ENCODE data around the gene DNAJC4. TPM values are rescaled to one million over a fixed set of nuclear protein-coding genes. Genes with fewer than 3 reads are reported as not detected.

DNAJC4 gene
- total and polyA plus RNA-seq, 2 donors (not counting 1 experiment from before 2014, with no cell fraction given): 12.6 TPM

DNA sequence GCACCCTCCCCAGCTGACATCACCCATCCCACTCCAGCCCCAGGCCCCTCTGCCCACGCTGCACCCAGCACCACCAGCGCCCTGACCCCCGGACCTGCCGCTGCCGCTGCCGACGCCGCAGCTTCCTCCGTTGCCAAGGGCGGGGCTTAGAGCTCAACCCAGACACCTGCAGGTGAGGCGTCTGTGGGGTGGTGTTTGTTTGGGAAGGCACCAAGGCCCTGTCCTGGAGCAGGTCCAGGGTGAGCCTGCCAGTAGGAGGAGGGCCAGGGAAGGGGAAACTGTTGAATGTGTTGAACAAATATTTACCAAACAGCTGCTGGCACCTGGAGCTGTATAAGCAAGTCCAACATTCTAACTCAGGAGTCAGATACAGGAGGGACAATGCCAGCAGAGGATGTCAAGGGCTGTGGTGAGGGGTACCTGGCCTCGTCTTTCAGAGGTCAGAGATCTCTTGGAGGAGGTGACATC, 7.2 kb downstream of the DNAJC4 start:
- H3K27ac ChIP-seq (ENCODE audit: insufficient read depth, low read length): no peak overlapping the region
- no peak overlapping the region for H3K4me2 ChIP-seq (ENCODE audit: extremely low read depth, insufficient read depth, low read length)
- no peak overlapping the region for H2AFZ ChIP-seq (ENCODE audit: low read length)
- no peak for TF ChIP-seq EZH2 (IDR thresholded peaks at IDR 0.05; ENCODE audit: low read length, missing control alignments)
- TF ChIP-seq, protein P1, sequence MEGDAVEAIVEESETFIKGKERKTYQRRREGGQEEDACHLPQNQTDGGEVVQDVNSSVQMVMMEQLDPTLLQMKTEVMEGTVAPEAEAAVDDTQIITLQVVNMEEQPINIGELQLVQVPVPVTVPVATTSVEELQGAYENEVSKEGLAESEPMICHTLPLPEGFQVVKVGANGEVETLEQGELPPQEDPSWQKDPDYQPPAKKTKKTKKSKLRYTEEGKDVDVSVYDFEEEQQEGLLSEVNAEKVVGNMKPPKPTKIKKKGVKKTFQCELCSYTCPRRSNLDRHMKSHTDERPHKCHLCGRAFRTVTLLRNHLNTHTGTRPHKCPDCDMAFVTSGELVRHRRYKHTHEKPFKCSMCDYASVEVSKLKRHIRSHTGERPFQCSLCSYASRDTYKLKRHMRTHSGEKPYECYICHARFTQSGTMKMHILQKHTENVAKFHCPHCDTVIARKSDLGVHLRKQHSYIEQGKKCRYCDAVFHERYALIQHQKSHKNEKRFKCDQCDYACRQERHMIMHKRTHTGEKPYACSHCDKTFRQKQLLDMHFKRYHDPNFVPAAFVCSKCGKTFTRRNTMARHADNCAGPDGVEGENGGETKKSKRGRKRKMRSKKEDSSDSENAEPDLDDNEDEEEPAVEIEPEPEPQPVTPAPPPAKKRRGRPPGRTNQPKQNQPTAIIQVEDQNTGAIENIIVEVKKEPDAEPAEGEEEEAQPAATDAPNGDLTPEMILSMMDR (conservative IDR thresholded peaks at IDR 0.05 in 1 of 2, IDR thresholded peaks at IDR 0.05 in 1 of 2; ENCODE audit: low read depth in 1 of 2, low read length in 2 of 2): no peak
- peaks cover 13% of the 10 kb centered on the region for H3K36me3 ChIP-seq (ENCODE audit: control insufficient read depth, insufficient read depth, low read length)
- H3K4me1 ChIP-seq (ENCODE audit: control insufficient read depth, extremely low read depth, insufficient read depth, low read length): peaks cover 7% of the 10 kb centered on the region
- no peaks in the 10 kb centered on the region for H3K27me3 ChIP-seq (ENCODE audit: control insufficient read depth, insufficient read depth, low read length)
- H3K9ac ChIP-seq (ENCODE audit: insufficient read depth, low read length): no peak overlapping the region
- no peaks in the 10 kb centered on the region for H3K9me3 ChIP-seq (ENCODE audit: control insufficient read depth, insufficient read depth, low read depth, low read length)
- H3K4me3 ChIP-seq (replicated peaks in 1 of 4; ENCODE audit: control extremely low read depth in 1 of 4, insufficient read depth in 1 of 4, low read depth in 3 of 4, low read length in 4 of 4): no peak overlapping the region
- peaks cover 14% of the 10 kb centered on the region for H3K79me2 ChIP-seq (ENCODE audit: control insufficient read depth, insufficient read depth, low read length)
- DNase-seq (ENCODE audit: low read depth in 2 of 2): no peak
- H4K20me1 ChIP-seq (ENCODE audit: control insufficient read depth, extremely low read depth, insufficient read depth, low read length): no peaks in the 10 kb centered on the region

DNA sequence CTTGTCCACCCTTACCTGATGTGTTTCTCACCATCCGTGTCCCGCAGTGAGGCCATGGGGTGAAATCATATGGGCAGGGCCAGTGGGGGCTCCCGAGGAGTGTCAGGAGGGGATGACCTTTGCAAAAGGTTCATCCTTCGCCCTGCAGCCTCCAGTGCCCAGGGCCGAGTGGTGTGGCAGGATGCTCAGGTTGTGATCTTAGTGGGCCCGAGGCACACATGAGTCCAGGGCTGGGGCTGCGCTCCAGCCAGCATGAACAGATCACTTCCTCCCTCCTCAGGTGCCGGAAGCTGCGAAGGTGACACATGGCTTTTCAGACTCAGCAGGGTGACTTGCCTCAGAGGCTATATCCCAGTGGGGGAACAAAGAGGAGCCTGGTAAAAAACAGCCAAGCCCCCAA, 7.7 kb downstream of the DNAJC4 start:
- H3K4me2 ChIP-seq (ENCODE audit: extremely low read depth, insufficient read depth, low read length): no peak overlapping the region
- no peak overlapping the region for H3K4me3 ChIP-seq (replicated peaks in 1 of 4; ENCODE audit: control extremely low read depth in 1 of 4, insufficient read depth in 1 of 4, low read depth in 3 of 4, low read length in 4 of 4)
- no peaks in the 10 kb centered on the region for H4K20me1 ChIP-seq (ENCODE audit: control insufficient read depth, extremely low read depth, insufficient read depth, low read length)
- H3K9me3 ChIP-seq (ENCODE audit: control insufficient read depth, insufficient read depth, low read depth, low read length): no peaks in the 10 kb centered on the region
- no peak overlapping the region for H3K9ac ChIP-seq (ENCODE audit: insufficient read depth, low read length)
- peaks cover 16% of the 10 kb centered on the region for H3K79me2 ChIP-seq (ENCODE audit: control insufficient read depth, insufficient read depth, low read length)
- DNase-seq (ENCODE audit: low read depth in 2 of 2): no peak
- H3K36me3 ChIP-seq (ENCODE audit: control insufficient read depth, insufficient read depth, low read length): peaks cover 14% of the 10 kb centered on the region
- no peaks in the 10 kb centered on the region for H3K27me3 ChIP-seq (ENCODE audit: control insufficient read depth, insufficient read depth, low read length)
- TF ChIP-seq, protein P1 (conservative IDR thresholded peaks at IDR 0.05 in 1 of 2, IDR thresholded peaks at IDR 0.05 in 1 of 2; ENCODE audit: low read depth in 1 of 2, low read length in 2 of 2): no peak
- TF ChIP-seq EZH2 (IDR thresholded peaks at IDR 0.05; ENCODE audit: low read length, missing control alignments): no peak
- no peak overlapping the region for H3K27ac ChIP-seq (ENCODE audit: insufficient read depth, low read length)
- peaks cover 9% of the 10 kb centered on the region for H3K4me1 ChIP-seq (ENCODE audit: control insufficient read depth, extremely low read depth, insufficient read depth, low read length)
- no peak overlapping the region for H2AFZ ChIP-seq (ENCODE audit: low read length)

DNA sequence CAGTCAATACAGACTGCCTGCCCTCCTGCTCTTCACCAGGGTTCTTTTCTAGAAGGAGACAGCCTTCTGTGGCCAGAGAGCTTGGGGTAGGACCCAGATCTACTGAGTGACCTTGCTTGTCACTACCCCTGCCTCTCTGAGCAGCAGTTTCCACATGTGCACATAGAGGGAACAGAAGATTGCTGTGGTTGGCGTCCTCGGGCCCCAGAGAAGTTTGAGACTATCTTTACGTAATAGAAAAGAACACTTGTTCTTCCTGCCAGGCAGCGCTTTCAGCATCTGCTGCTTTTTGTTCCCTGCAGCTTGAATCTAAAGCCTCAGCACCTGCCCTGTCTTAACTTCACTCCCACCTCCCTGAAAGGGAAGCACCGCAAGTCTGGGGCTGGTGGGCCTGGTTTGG, 8.7 kb downstream of the DNAJC4 start:
- TF ChIP-seq, protein P1 (conservative IDR thresholded peaks at IDR 0.05 in 1 of 2, IDR thresholded peaks at IDR 0.05 in 1 of 2; ENCODE audit: low read depth in 1 of 2, low read length in 2 of 2): no peak
- TF ChIP-seq EZH2 (IDR thresholded peaks at IDR 0.05; ENCODE audit: low read length, missing control alignments): no peak
- no peak overlapping the region for H3K4me3 ChIP-seq (replicated peaks in 1 of 4; ENCODE audit: control extremely low read depth in 1 of 4, insufficient read depth in 1 of 4, low read depth in 3 of 4, low read length in 4 of 4)
- no peak overlapping the region for H3K4me2 ChIP-seq (ENCODE audit: extremely low read depth, insufficient read depth, low read length)
- DNase-seq (ENCODE audit: low read depth in 2 of 2): no peak
- H3K9me3 ChIP-seq (ENCODE audit: control insufficient read depth, insufficient read depth, low read depth, low read length): no peaks in the 10 kb centered on the region
- peaks cover 16% of the 10 kb centered on the region for H3K36me3 ChIP-seq (ENCODE audit: control insufficient read depth, insufficient read depth, low read length)
- H3K9ac ChIP-seq (ENCODE audit: insufficient read depth, low read length): no peak overlapping the region
- H3K4me1 ChIP-seq (ENCODE audit: control insufficient read depth, extremely low read depth, insufficient read depth, low read length): peaks cover 15% of the 10 kb centered on the region
- H3K27me3 ChIP-seq (ENCODE audit: control insufficient read depth, insufficient read depth, low read length): no peaks in the 10 kb centered on the region
- H3K79me2 ChIP-seq (ENCODE audit: control insufficient read depth, insufficient read depth, low read length): peaks cover 23% of the 10 kb centered on the region
- no peak overlapping the region for H3K27ac ChIP-seq (ENCODE audit: insufficient read depth, low read length)
- no peaks in the 10 kb centered on the region for H4K20me1 ChIP-seq (ENCODE audit: control insufficient read depth, extremely low read depth, insufficient read depth, low read length)
- H2AFZ ChIP-seq (ENCODE audit: low read length): no peak overlapping the region

All from fibroblast of lung (primary cell).